GM19455 (cell line): ENCODE measurements around the gene RNU6-9.

ENCODE experiments used
- ATAC-seq: cut with Tn5 transposase; IDR thresholded peaks from one replicate; pipeline ENCODE4 v1.9.1; 2021; ENCODE audit not compliant: unreplicated experiment

The RNU6-9 gene

DNA sequence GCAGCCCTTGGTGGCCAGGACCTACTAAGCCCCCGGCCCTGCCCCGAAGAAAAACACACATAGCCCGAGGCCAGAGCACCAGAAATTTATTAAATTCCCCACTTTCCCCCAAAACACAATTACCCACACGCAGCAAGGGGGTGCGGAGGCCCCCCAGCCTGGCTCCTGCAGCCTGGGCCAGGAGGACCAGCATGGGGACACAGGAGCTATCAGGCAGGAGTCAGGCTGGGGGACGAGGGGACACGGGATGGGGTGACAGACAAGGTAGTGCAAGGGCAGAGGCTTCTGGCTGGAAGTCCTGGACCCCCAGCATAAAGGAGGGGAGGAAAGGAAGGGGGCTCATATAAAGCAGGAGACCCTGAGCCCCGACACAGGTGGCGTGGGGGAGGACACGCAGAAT lies 3.1 kb downstream of the RNU6-9 start:
- ATAC-seq: no peak

DNA sequence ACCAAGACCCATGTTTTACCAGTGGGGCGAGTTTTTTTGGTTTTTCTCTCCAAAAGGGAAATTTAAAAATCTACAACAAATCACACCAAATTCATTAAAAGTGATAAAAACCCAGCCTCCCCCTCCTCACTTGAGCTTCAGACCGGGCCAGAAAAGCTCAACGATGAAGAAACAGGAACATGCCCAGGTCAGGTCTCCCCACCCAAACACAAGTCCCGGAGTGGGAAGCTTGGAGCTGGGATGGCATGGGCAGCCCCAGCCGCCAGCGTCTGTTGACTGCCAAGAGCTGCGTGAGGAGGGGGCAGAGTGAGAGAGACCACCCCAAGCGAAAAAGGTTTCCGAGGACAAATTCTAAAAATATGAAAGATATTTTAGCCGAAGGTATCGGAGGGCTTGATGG lies 3.7 kb downstream of the RNU6-9 start:
- no peak for ATAC-seq

DNA sequence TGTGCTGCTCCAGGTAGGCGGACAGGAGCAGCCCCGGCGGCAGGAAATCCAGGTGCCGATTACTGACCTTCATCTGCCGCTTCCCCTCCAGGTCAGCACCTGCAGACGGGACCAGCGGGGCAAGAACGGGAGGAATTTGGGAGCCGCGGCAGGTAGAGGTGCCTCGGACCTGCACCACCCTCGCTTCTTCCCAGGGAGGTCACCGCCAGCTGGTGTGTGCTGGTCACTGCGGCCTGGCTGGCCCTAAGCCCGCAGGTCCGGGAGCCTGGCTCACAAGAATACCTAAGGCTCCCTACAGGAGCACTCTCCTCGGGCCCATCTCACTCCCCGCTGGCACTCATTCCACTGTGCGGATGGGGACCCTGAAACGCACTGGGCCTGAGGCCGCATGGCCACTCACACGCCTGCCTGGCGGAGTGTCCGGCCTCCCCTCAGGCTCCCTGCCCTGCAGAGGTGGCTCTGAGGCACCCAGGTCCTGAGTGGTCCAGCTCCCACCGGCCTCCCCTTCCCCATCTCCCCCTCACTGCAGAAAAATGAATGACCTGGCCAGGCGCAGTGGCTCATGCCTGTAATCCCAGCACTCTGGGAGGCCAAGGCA lies 4.3 kb downstream of the RNU6-9 start:
- no peak for ATAC-seq

DNA sequence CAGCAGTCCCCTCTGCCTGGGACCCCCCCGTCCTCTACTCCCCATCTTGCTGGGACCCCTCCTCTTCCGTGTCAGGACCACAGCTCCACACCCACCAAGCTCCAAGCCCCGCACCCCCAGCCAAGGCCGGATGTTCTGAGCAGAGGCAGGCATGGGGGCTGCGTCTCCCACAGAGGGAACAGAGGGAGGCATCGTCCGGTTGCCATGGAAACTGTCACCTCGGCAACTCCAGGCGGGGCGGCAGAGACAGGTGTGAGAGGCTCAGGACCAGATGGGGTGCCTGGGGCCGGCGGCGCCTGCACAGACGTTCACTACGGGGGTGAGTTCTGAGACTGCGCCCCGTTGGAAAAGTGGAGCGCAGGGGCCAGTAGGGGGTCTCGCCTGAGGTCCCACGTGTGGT lies 5.4 kb downstream of the RNU6-9 start:
- no peak for ATAC-seq

DNA sequence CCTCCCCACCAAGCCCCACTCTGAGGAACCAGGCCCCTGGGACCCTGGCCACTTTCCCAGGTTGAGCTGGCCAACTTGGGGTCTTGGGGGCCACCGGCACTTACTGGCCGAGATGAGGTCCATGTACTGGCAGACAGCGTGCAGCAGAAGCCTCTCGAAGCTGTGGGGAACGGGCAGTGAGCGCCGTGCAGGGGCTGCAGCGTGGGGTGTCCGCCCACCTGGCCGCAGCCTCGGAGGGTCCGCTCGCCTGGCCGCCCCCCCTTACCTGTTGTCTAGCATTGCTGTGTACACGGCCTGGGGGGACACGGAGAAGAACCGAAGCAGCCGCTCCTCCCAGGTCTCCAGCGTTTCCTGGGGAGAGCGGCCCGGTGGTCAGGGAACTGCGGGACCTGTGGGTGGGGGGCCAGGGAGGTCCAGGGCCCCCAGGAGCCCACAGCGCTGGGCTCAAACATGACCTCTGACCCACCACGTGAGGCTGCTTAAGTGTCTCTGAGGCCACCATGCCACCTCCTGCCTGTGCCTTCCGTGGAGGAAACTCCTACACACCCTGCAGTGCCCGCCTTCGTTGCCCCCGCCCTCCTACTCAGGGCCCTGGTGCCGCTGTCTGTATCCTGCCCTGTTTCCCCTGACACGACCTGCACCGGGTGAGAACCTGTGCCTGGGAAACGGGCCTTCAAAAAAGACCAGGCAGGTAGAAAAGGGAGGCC lies 6.2 kb downstream of the RNU6-9 start:
- no peak for ATAC-seq

DNA sequence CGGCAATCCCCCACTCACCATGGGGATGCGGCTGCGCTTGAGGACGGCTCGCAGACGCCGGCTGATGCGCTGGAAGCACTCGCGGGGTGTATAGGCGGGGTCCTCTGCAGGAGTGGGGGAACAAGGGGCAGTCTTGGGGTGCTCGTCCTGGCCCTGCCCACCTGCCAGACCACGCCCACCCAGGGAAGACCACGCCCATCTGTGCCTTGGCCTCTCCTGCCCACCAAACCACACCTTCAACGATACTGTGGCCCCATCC lies 6.7 kb downstream of the RNU6-9 start:
- ATAC-seq: no peak

DNA sequence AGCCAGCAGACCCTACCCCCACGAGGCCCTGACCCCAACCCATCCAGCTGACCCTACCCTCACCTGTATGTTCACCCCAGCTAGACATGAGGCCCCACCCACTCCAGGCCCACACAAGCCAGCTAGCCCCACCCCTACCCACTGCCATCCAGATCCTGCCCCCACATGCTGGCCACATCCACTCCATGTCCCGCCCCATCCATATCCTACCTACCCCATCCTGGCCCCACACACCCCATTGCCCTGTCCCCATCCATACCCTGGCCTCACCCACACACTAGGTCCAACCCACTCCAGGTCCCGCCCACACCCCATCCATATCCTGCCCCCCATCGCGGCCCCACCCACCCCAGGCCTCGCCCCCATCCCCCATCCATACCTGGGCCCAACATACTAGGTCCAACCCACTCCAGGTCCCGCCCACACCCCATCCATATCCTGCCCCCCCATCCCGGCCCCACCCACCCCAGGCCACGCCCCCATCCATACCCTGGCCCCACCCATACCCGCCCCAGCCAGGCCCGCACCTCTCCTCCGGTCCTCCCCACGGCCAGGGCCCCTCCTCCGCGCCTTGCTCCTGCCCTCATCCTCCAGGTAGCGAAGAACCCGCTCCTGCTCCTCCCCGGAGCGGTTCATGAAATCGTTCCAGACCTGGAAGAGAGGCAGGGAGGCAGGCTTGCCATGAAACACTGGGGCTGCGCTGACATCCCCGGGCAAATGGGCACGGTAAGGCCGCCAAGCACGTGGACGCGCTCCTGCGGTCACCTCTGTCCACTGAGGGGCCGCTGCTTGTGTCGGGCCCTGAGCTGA lies 7.2 kb downstream of the RNU6-9 start:
- no peak for ATAC-seq

DNA sequence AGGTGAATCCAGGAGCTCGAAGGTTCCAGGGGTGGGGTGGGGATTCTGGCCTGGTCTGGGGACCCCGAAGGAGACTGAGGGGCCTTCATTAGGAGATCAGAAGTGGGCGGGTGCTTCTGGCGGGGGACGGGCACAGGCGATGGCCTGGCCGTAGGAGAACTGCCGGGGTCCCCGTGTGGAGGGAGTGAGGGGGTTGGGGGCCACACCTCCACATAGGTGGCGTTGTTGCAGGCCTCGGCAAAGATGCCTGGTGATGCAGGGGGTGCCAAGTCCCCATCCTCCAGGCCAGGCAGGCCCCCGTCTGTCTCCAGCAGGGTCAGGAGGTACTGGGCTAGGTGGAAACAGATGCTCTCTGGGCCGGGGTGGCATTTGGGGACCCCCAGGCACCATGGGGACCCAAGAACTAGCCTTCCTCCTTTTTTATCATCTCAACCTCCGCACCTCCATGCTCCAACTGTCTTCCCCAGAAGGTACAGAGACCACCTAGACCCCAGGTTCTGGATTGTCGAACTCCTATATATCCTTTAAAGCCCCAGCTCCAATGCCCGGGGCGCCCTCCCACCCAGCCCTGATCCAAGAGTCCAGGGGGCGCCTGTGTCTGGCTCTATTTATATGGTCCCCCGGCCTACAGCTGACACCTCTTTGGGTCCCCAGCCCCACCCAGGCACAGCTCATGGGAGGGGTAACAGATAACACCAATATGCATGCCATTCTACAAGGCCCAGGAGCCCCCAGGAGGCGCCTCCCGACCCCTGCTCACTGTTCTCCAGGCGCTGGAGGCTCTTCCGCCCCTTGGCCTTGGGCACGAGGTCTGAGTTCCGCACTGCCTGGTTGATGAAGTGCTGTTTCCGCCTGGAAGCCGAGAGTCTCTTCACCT lies 8.2 kb downstream of the RNU6-9 start:
- no peak for ATAC-seq

DNA sequence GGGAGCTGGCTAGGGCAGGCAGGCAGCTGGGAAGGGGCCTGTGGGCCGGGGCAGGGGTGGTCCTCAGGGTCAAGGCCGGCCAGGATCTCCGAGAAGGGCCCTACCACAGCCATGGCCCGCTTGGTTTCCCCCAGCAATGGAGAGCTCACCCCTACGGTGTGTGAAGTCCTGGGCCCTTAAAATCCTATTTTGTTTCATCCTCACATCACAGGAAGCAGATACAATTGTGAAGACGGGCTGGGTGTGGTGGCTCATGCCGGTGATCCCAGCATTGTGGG lies 8.7 kb downstream of the RNU6-9 start:
- ATAC-seq: no peak

DNA sequence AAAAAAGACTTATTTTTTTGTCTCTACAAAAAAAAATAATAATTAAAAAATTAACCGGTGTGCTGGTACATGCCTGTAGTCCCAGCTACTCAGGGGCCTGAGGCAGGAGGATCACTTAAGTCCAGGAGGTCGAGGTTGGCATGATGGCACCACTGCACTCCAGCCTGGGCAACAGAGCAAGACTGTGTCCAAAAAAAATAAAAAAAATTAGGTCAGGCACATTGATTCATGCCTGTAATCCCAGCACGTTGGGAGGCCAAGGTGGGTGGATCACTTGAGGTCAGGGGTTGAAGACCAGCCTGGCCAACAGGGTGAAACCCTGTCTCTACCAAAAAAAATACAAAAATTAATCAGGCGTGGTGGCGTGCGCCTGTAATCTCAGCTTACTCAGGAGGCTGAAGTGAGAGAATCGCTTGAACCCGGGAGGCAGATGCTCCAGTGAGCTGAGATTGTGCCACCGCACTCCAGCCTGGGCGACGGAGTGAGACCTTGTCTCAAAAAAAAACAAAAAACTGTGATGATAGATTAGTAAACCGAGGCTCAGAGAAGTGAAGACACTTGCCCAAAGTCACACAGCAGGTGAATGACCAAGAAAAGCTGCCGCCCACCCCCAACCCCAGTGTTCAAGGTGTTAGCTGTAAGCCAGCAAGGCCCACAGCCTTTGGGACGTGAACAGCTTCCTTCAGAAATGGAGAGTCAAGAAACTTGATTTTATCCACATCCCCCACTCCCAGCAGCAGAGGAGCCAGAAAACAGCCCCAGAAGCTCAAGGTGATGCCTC lies 9.4 kb downstream of the RNU6-9 start:
- no peak for ATAC-seq

DNA sequence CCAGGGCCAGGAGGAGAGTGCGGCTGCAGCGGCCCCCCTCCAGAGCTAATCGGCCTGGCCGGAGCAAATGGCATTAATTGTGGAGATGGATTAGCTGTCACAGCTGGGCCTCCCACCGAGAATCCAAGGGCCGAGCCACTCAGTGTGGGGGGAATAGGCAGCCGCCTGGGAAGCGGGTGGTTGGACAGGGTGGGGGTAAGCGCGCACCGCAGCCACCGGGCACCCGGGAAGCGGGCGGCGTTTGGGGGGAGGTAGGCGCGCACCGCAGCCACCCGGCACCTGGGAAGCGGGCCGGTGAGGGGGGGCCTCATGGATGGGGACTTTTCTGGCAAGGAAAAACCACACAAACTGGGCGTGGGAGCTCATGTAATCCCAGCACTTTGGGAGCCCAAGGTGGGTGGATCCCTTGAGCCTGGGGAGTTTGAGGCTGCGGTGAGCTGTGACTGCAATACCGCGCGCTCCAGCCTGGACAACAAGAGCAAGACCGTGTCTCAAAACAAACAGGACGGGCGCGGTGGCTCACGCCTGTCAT lies 10.0 kb downstream of the RNU6-9 start:
- ATAC-seq: no peak

DNA sequence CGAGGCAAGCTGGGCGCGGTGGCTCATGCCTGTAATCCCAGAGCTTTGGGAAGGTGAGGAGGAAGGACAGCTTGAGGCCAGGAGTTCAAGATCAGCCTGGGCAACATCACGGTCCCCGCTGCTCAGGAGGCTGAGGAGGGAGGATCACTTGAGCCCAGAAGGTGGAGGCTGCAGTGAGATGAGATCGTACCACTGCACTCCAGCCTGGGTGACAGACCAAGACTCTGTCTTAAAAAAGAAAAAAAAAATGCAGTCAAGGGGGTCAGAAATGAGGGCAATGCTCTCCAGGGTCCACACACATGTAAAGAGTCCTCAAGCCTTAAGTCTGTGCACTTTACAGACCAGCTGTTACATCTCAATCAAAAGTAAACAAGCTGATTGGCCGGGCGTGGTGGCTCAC lies 11.3 kb downstream of the RNU6-9 start:
- no peak for ATAC-seq

DNA sequence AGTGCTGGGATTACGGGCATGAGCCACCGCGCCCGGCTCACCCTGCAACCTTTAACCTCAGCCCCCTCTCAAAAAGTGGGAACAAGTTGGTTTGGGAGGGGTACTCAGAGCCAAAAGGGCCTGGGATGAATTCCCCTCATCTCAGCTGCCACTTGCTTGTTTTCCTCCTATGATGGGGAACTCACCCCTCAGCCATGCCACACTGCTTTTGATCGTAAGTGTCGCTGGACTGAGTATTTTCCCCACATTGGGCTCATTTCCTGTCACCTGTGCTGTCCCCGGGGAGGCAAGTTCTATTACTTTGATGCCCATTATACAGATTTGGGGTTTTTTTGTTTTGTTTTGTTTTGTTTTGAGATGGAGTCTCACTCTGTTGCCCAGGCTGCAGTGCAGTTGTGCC lies 13.2 kb downstream of the RNU6-9 start:
- no peak for ATAC-seq

DNA sequence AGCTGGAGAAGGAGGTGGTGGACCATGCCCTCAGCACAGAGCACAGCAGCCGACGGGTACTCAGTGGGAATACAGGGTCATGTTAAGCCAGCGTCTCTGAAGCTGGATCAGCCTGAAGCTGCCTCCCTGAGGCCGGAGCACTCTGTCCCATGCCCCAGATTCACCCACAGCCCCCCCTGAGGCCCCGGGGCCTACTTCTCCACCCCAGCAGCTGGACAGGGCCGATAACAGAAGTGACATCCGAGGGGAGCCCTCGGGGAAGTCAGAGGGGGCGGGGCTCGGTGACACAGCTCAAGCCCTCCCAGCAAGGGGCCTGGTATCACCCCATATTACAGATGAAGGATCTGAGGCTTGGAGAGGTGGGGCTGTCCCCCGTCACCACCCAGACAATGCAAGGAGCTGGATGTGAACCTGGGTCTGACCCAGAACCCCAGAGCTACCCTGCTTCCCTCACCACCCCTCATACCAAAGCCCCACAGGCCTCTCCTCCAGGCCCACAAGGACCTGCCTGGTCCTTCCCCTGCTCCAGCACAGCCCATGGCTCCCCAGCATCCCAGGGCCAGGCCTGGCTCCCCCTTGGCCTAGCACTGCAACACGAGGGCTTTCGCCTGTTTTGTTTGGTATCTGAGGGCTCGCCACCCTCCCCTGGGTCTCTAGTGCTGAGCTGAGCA lies 14.0 kb downstream of the RNU6-9 start:
- no peak for ATAC-seq

DNA sequence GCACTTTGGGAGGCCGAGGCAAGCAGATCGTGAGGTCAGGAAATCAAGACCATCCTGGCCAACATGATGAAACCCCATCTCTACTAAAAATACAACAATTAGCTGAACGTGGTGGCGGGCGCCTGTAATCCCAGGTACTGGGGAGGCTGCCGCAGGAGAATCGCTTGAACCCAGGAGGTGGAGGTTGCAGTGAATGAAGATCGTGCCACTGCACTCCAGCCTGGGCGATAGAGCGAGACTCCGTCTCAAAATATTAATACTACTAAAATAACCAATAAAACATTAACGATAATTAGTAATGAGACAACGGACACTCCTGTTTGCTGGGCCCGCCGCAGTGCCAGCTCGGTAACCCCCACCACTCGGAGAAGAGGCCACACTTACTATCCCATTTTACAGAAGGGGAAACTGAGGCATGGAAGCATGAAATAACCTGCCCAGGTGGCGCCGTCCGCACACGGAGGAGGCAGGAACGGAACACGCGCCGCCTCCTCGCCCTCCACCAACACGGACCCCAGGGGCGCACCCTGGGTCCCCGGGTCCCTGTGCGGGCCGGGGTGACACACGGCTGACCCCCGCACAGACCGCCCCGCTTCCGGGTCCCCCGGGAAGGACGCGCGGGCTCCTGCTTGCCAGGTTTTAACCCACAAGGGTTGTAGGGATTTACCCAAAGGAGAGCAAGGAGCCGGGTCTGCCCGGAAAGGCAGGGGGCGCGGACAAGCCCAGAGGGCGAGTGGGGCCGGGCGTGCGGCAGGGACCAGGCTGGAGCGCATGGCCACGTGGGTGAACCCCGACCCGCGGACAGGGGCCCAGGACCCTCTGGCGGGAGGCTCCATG lies 18.1 kb downstream of the RNU6-9 start:
- no peak for ATAC-seq

DNA sequence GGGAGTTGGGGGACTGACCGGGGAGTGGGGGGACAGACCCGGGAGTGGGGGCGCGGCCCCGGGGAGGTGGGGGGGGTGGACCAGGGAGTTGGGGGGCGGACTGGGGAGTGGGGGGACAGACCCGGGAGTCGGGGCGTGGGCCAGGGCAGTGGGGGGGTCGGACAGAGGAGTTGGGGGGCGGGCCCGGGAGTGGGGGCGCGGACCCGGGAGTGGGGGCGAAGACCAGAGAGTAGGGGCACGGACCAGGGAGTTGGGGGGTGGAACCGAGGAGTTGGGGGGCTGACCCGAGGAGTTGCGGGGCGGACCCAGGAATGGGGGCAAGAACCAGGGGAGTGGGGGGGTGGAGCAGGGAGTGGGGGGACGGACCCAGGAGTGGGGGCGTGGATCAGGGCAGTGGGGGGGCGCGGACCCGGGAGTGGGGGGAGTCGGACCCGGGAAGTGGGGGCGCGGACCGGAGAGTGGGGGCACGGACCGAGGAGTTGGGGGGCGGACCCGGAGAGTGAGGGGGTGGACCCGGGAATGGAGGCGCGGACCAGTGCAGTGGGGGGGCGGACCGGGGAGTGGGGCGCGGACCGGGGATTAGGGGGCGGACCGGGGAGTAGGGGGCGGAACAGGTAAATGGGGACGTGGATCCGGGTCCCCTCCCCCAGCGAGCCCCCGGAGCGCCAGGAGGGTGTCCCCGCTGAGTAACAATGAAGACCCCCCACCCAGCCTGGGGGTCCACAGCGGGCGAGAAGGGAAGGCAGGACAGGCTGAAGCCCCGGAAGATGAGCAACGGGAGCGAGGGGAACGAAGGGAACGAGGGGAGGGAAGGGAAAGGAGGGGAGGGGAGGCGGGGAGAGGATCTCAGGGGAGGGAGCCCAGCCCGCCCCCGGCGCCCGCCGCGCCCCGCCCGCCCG lies 19.1 kb downstream of the RNU6-9 start:
- no peak for ATAC-seq

DNA sequence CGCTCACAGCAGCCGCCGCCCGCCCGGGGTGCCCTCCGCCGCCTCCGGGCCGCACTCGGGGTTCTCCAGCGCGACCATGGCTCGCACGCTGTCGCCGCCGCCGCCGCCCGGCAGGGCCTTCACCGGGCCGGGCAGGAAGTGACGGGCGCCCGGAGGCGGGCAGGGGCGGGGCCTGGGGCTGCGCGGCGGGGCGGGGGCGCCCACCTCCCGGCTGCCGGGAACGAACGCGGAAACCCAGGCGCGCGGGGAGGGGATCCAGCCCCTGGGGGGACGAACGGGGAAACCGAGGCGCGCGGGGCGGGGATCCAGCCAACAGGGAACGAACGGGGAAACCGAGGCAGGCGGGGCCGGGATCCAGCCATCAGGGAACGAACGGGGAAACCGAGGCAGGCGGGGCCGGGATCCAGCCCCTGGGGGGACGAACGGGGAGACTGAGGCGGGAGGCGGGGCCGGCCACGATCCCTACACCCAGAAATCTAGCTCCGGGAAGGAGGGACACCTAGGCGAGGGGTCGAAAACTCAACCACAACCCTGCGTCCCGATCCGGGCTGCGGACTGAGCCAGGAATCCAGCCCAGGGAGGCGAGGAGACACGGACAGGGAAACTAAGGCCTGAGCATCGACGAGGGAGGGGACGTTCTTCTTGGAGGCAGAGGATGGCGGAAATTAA lies 19.9 kb downstream of the RNU6-9 start, which contains the start of gene R3HDM4:
TSS of gene R3HDM4 (minus strand) at position 140 of the 669 bp plus-strand sequence. CDS start at position 78, 62 bp downstream.
- ATAC-seq: peak; percentile 53
